ENCODE data around the gene GLT8D1. TPM values are rescaled to one million over a fixed set of nuclear protein-coding genes. Genes with fewer than 3 reads are reported as not detected.

Gene GLT8D1

GRCh38 chr3:52645549-52645948 lies 60.0 kb downstream of the GLT8D1 start:
- H3K4me3 ChIP-seq (ENCODE audit: low read length in 2 of 2), result no peak overlapping the region
- no peak overlapping the region for H2BK120ac ChIP-seq (ENCODE audit: low read depth, low read length)
- WGBS, 2 donors (ENCODE audit: extremely low coverage in 2 of 2, insufficient read length in 2 of 2, insufficient replicate concordance in 1 of 2), result no CpG with 5 or more reads among the region's 6 CpGs
- no peak overlapping the region for H3K27ac ChIP-seq (replicated peaks; ENCODE audit: low read length)
- H3K23ac ChIP-seq (ENCODE audit: low read depth, low read length, poor library complexity), result no peak overlapping the region
- H3K9me3 ChIP-seq (replicated peaks in 1 of 2; ENCODE audit: control insufficient read depth in 2 of 2, insufficient read depth in 1 of 2, low read depth in 1 of 2, low read length in 2 of 2), result no peaks in the 10 kb centered on the region
- no peaks in the 10 kb centered on the region for H3K79me1 ChIP-seq (ENCODE audit: low read depth, low read length)
- no peak overlapping the region for H2AFZ ChIP-seq (ENCODE audit: low read length)
- no peaks in the 10 kb centered on the region for H3K27me3 ChIP-seq (ENCODE audit: control insufficient read depth in 3 of 3, insufficient read depth in 3 of 3, low read depth in 1 of 3, low read length in 3 of 3)
- H3K4me2 ChIP-seq (ENCODE audit: insufficient read depth, low read length, poor library complexity, severe bottlenecking), result no peak overlapping the region
- H4K91ac ChIP-seq (ENCODE audit: low read depth, low read length, poor library complexity), result no peak overlapping the region
- H2AK5ac ChIP-seq (ENCODE audit: low read depth, low read length), result no peak overlapping the region
- no peak overlapping the region for H3K14ac ChIP-seq (ENCODE audit: low read length)
- no peak overlapping the region for H3K4ac ChIP-seq (ENCODE audit: low read length)
- DNase-seq (ENCODE audit: low spot score), result no peak
- no peak overlapping the region for H3K18ac ChIP-seq (ENCODE audit: low read length)
- H2BK15ac ChIP-seq (ENCODE audit: low read length), result no peak overlapping the region
- no peak overlapping the region for H2BK12ac ChIP-seq (ENCODE audit: low read length)
- H4K8ac ChIP-seq (ENCODE audit: low read depth, low read length), result no peak overlapping the region
- H3K4me1 ChIP-seq (ENCODE audit: control insufficient read depth in 2 of 2, insufficient read depth in 1 of 2, low read depth in 1 of 2, low read length in 2 of 2), result no peaks in the 10 kb centered on the region
- H2BK5ac ChIP-seq (ENCODE audit: low read length), result no peak overlapping the region
- peaks cover 17 to 98% of the 10 kb centered on the region in 2 donors for H3K36me3 ChIP-seq (replicated peaks in 1 of 2; ENCODE audit: control insufficient read depth in 2 of 2, insufficient read depth in 2 of 2, low read length in 2 of 2)
- no peak overlapping the region for H3K9ac ChIP-seq (ENCODE audit: low read depth, low read length, poor library complexity)

Small RNAs within 50 kb of the gene (small RNA-seq; reads per million reads assigned to genes)
- gene AC006254.2 (ENCODE audit: insufficient read depth), result not detected
- 1,631 reads per million, percentile 99 among the genes with 10 or more reads in this experiment for gene RF00569 (ENCODE audit: insufficient read depth)
- gene RF01183 (ENCODE audit: insufficient read depth), result not detected
- 2.4 reads per million for gene SNORD19 (ENCODE audit: insufficient read depth)
- not detected for gene SNORD19B (ENCODE audit: insufficient read depth)
- gene SNORD69 (ENCODE audit: insufficient read depth), result 4,787 reads per million, percentile 100 among the genes with 10 or more reads in this experiment

Data from neuronal stem cell (in vitro differentiated cells).